Ovary (tissue), 10 donors: ENCODE data around the gene CTXN2. TPM values are rescaled to one million over a fixed set of nuclear protein-coding genes. Genes with fewer than 3 reads are reported as not detected.

Experiments used
- DNase-seq, 5 donors: peaks; one replicate each; pipeline ENCODE4 v3.0.0-alpha.2; 2019 to 2020
- H3K27ac ChIP-seq, 2 donors: fragments of 200-600 bp; one replicate each; pipeline versions ENCODE4 v1.5.1 to v1.8.0; 2019 to 2022
- H3K27me3 ChIP-seq: fragments of 200-600 bp; one replicate; pipeline ENCODE4 v1.8.0; 2022
- H3K36me3 ChIP-seq: fragments of 200-600 bp; sonication (generic); one replicate; pipeline ENCODE4 v1.5.1; 2019
- H3K4me1 ChIP-seq: one replicate; pipeline ENCODE4 v1.8.1; 2013; ENCODE audit warnings: mild to moderate bottlenecking, moderate library complexity; ENCODE audit not compliant: insufficient read depth
- H3K4me3 ChIP-seq: fragments of 200-600 bp; sonication (generic); one replicate; pipeline ENCODE4 v1.5.1; 2017
- H3K9me3 ChIP-seq, 2 donors: fragments of 200-600 bp in 1 of 2; sonication (generic) in 1 of 2; one replicate each; pipeline versions ENCODE4 v1.5.1 to v1.8.1; 2013 to 2019; ENCODE audit warnings: mild to moderate bottlenecking in 1 of 2, moderate library complexity in 1 of 2
- EP300 ChIP-seq: sonication (generic); formaldehyde crosslinking; IDR thresholded peaks from one replicate; pipeline ENCODE4 v1.6.1; 2017; ENCODE audit warnings: antibody characterized with exemption
- POLR2A ChIP-seq: fragments of 450-650 bp; IDR thresholded peaks from one replicate; pipeline ENCODE4 v1.6.1; 2017; ENCODE audit warnings: antibody characterized with exemption, mild to moderate bottlenecking, moderate library complexity
- WGBS, 3 donors: extraction: QIAGEN DNeasy Blood & Tissue Kit in 1 of 3; methylation state at CpG; one replicate each; pipeline versions ENCODE4 v1.1.5 to v1.1.7; 2013 to 2017; 5-methylcytosine and 5-hydroxymethylcytosine counted together
- intact Hi-C, 4 donors: fragments of 100-400 bp; cut with DNase I; formaldehyde crosslinking; loops; one replicate each; pipeline versions ENCODE4 v1.11.0 to v1.15.1; 2022 to 2023
- long read RNA-seq, 3 donors: library from polyadenylated mRNA in 2 of 3; unstranded in 2 of 3; transcript quantifications; one replicate each; pipeline ENCODE4 v2.0.0 and lab custom pipeline, GENCODE V29; 2021 to 2026
- polyA plus RNA-seq, 2 donors: library from polyadenylated mRNA; stranded (reverse); fragments of 200-250 nt in 1 of 2; fragments of 350-450 nt in 1 of 2; fragmentation: Illumina TruSeq in 1 of 2; extraction: RNeasy Lipid Tissue Mini Kit (QIAGEN cat#74804) in 1 of 2; gene quantifications; one replicate each; pipeline ENCODE4 v1.2.3, GENCODE V29; 2013 to 2014
- total RNA-seq, 7 donors: library from RNA; depleted of rRNA in 2 of 7; stranded (reverse); fragments of >200 nt in 2 of 7; fragmentation: NEBNext Ultra II Directional in 3 of 7; extraction: Animal tissue kit (Norgen Biotek cat#: 25700) in 3 of 7; gene quantifications; one replicate each; pipeline versions ENCODE4 v1.1.0 to v1.2.4, GENCODE V29; 2016 to 2023
- TF ChIP-seq, protein P1 (sequence below), 3 donors: fragments of 450-650 bp in 2 of 3; fragments of 200-600 bp in 1 of 3; IDR thresholded peaks; one replicate each; pipeline versions ENCODE4 v1.5.1 to v1.8.0; 2016 to 2022; ENCODE audit warnings: antibody characterized with exemption in 3 of 3, mild to moderate bottlenecking in 1 of 3
- donor health status: DM: no; HTN: no; CAD: no; lungs with moderate emphysema.
- donor health status: DM: no; HTN: no; CAD: no.
- donor health status: Bipolar disorder and iron deficiency.
- donor health status: DM: yes; HTN: yes; CAD: no.
- donor health status: DM: no; HTN: no; CAD: no.
- donor health status: DM: yes; HTN: yes; CAD: no.

The CTXN2 gene
- total RNA-seq, result not detected
- not detected for polyA plus RNA-seq
- long read RNA-seq, donor 1, result 0 reads
- long read RNA-seq, donor 2, result 0 reads
- long read RNA-seq, donor 3, result 0 reads

DNA sequence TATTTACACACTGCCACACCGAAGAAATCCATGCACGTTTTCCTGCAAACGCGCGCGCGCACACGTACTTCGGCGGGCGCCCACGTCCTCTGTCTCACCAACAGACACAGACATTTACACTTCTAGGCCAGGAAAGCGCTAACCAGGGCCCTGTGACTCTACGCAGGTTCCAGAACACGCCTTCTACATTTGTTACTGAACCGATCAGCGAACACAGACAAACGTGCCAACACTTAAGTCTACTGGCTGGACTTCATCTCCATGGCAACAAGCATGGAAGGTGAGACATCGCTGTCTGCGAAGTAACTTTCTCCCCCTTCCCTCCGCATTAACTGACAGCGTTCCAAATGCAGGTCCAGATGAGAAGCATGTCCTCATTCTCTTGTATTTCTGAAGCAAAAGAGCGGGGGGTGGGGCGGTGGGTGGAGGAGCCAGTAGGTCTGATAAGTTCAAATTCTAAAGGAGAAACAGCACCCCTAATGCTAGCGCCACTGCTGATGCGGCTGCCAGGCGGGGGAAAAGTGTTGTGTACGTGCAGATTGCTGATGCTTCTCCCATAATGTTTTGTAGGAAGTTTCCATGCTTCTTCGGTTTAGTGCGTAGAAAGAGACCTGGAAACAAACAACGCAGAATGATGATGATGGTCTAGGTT, at the start of gene CTXN2:
Gene CTXN2, plus strand, starts transcription at position 92 of the 652 bp plus-strand sequence. CDS start 9,636 bp downstream, outside the sequence.
- Histone ChIP-seq H3K27me3 (no peaks in the 10 kb centered on the region), H3K36me3 (no peaks in the 10 kb centered on the region), H3K9me3 (no peaks in the 10 kb centered on the region), H3K27ac (no peak within 1 kb of the TSS), H3K4me1 (no peaks in the 10 kb centered on the region), H3K4me3 (no peak within 1 kb of the TSS)
- WGBS, 3 donors, result 6 to 7% (median 6%) methylated on average over 31 of the region's 31 CpGs
- intact Hi-C loops, result no loop called here
- TF ChIP-seq, protein P1, sequence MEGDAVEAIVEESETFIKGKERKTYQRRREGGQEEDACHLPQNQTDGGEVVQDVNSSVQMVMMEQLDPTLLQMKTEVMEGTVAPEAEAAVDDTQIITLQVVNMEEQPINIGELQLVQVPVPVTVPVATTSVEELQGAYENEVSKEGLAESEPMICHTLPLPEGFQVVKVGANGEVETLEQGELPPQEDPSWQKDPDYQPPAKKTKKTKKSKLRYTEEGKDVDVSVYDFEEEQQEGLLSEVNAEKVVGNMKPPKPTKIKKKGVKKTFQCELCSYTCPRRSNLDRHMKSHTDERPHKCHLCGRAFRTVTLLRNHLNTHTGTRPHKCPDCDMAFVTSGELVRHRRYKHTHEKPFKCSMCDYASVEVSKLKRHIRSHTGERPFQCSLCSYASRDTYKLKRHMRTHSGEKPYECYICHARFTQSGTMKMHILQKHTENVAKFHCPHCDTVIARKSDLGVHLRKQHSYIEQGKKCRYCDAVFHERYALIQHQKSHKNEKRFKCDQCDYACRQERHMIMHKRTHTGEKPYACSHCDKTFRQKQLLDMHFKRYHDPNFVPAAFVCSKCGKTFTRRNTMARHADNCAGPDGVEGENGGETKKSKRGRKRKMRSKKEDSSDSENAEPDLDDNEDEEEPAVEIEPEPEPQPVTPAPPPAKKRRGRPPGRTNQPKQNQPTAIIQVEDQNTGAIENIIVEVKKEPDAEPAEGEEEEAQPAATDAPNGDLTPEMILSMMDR (IDR thresholded peaks at IDR 0.05), result no peak
- no peak for DNase-seq

DNA sequence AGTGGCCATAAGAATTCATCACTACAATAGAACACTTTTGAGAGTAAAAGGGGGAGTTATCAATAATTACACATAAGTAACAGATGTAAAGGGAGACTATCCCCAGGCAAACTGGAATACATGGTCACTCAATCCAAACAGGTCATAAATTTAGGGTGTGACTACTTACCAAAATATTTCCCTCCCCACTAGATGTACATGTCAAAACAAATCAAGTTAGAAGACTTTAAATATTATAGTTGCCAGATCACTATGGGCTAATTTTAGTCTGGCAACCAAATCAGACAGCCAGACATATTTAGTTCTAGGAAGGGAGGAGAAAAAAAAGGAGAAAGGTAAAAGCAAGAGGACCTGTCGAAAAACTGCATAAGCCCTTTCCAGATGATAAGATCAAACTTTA, 47.6 kb upstream of the CTXN2 start:
- DNase-seq, result no peak
- no peak overlapping the region for H3K27ac ChIP-seq
- WGBS, 3 donors, result 72 to 75% (median 74%) methylated on average over 1 of the region's 1 CpG
- no peaks in the 10 kb centered on the region for H3K27me3 ChIP-seq
- H3K4me1 ChIP-seq, result no peaks in the 10 kb centered on the region
- H3K9me3 ChIP-seq, result no peaks in the 10 kb centered on the region
- TF ChIP-seq, protein P1 (IDR thresholded peaks at IDR 0.05), result no peak
- TF ChIP-seq POLR2A, result no peak
- TF ChIP-seq EP300, result no peak
- intact Hi-C loops, result no loop called here
- no peaks in the 10 kb centered on the region for H3K36me3 ChIP-seq
- no peak overlapping the region for H3K4me3 ChIP-seq

DNA sequence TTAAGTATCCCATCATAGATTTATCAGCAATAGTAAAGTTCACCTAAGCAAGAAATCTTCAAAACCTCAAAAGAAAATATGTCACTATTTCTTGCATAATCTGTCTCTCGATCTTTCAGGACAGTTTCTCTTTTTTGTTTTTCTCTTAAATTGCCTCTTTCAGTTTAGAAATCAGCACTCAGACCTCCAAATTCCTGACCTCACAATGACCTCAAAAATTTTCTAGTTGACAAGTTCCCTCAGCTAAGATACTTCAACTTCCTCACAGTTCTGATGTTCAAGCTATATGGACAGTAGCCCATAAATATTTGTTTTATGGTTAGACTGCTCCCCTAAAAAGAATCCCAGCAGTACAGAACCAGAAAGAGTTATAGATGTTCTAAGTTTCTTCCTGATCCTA, 46.6 kb upstream of the CTXN2 start:
- Histone ChIP-seq H3K4me1 (no peaks in the 10 kb centered on the region), H3K27me3 (no peaks in the 10 kb centered on the region), H3K4me3 (no peak overlapping the region), H3K36me3 (no peaks in the 10 kb centered on the region), H3K27ac (no peak overlapping the region), H3K9me3 (no peaks in the 10 kb centered on the region)
- 40 to 53% (median 51%) methylated on average over 1 of the region's 1 CpG for WGBS, 3 donors
- TF ChIP-seq EP300 (no peak), POLR2A (no peak)
- TF ChIP-seq, protein P1 (IDR thresholded peaks at IDR 0.05), result no peak
- DNase-seq, result no peak
- intact Hi-C loops, result no loop called here

DNA sequence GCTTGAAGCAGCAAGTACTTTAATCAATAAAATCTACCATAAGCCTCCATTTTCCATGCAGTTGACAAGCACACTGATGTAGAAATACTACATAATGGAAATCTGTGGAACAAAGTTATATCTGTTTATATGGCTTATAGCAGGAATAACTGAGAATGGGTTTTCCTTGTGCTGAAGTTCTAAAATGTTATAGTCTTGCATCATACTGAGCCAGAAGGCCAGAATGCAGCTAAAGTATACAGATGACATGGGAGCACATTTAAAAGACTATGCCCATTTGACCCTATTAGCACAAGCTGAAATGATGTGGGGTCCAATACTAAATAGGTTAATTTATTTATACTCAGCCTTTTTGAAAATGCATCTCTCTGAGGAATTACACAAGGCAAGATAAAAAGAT, 45.5 kb upstream of the CTXN2 start:
- Histone ChIP-seq H3K9me3 (no peaks in the 10 kb centered on the region), H3K4me1 (no peaks in the 10 kb centered on the region), H3K27me3 (no peaks in the 10 kb centered on the region), H3K27ac (no peak overlapping the region), H3K36me3 (no peaks in the 10 kb centered on the region), H3K4me3 (no peak overlapping the region)
- DNase-seq, result no peak
- no peak for TF ChIP-seq POLR2A
- no peak for TF ChIP-seq EP300
- TF ChIP-seq, protein P1 (IDR thresholded peaks at IDR 0.05), result no peak
- intact Hi-C loops, result no loop called here
